ENCODE measurements around the gene ETS1. TPM values are rescaled to one million over a fixed set of nuclear protein-coding genes. Genes with fewer than 3 reads are reported as not detected.

Gene ETS1
- total and polyA plus RNA-seq, 11 donors: 18.4 to 101 (median 45.3) TPM

DNA sequence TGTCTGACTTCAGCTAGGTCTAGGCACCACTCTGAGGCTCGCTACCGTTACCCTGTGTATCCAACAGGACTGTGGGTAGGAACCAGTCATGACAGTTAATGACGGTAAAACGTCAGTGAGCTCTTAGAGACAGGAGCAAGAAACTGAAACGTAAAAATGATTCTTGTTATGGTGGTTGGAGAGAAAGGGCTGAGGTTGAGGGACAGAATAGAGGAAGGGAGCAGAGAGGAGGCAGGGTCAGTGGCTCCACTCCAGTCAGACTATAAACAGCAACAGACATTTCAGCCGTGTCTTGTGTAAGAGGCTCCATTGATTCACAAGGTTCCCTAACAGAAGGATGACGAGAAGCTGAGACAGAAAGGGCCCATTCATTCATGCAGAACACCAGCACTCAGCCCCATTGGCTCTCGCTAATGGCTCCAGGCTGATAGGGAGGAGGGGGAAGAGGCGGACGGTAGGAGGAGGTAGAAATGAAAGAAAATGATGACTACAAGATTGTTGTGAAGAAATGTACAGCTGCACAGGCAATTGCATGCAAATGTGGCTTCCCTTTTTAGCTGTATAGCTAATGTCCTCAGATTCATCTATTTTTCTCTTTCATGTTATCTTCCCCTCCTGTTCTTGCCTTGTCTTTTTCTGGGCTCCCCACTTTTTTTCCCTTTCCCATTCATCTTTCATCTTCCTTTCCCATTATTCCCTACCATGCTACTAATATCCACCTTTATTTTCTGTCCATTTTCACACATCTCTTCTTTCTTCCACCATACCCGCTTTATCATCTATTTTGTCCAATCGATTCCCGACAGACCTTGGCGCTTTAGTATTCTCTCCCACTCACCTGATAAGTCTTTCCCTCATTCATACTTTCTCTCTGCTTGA lies 34.3 kb downstream of the ETS1 start:
- TF ChIP-seq, protein P1, sequence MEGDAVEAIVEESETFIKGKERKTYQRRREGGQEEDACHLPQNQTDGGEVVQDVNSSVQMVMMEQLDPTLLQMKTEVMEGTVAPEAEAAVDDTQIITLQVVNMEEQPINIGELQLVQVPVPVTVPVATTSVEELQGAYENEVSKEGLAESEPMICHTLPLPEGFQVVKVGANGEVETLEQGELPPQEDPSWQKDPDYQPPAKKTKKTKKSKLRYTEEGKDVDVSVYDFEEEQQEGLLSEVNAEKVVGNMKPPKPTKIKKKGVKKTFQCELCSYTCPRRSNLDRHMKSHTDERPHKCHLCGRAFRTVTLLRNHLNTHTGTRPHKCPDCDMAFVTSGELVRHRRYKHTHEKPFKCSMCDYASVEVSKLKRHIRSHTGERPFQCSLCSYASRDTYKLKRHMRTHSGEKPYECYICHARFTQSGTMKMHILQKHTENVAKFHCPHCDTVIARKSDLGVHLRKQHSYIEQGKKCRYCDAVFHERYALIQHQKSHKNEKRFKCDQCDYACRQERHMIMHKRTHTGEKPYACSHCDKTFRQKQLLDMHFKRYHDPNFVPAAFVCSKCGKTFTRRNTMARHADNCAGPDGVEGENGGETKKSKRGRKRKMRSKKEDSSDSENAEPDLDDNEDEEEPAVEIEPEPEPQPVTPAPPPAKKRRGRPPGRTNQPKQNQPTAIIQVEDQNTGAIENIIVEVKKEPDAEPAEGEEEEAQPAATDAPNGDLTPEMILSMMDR (IDR thresholded peaks at IDR 0.05): no peak
- TF ChIP-seq POLR2A (IDR thresholded peaks at IDR 0.05): no peak
- ATAC-seq: peak in 2 of 4 donors; percentile 20 to 45
- peak overlapping the region in 1 of 12 donors; percentile 8 for H3K4me3 ChIP-seq
- intact Hi-C loops (cut with DNase I): loop anchor here in 7 of 10 donors (5.0 to 10.0 kb wide), 8 partner anchors 41 to 378 kb away; no protein-coding TSS in a partner anchor
- peaks cover 0 to 3% (median 0%) of the 10 kb centered on the region in 9 donors for H3K36me3 ChIP-seq
- no peaks in the 10 kb centered on the region for H3K27me3 ChIP-seq
- peak overlapping the region in 10 of 12 donors; percentile 6 to 63 (median 38) for H3K27ac ChIP-seq
- DNase-seq: no peak
- peaks cover 0 to 66% (median 31%) of the 10 kb centered on the region in 12 donors for H3K4me1 ChIP-seq
- H3K9me3 ChIP-seq: no peaks in the 10 kb centered on the region
- 70 to 75% (median 74%) methylated on average over 14 of the region's 14 CpGs for WGBS, 4 donors

DNA sequence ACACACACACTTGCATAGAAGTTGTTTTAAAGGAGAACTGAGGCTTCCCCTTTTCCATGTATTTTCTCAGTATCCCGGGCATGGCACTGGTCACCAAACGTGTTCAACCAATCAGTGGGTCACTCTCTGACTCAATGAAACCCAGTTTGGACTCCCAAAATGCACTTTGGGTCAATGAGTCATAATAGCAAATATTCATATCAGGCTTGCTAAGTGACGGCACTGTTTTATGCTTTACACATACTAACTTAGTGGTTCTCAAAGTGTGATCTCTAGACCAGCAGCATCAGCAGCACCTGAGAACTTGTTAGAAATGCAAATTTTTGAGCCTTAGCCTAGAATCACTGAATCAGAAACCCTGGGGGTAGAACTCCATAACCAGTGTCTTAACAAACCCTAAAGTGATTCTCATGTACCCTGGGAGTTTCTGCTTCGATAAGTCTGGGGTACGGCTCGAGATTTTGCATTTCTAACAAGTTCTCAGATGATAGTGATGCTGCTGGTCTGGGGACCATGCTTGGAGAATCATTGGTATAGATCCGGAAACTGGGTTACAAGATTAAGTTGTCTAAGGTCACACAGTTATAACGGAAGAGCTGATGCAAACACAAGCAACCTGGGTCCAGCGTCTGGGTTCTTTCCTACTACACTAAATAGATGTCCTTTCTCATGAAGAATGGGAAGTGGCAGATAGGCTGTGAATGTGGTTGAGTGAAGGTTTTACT lies 35.6 kb downstream of the ETS1 start:
- ATAC-seq (no peak), DNase-seq (no peak)
- no peaks in the 10 kb centered on the region for H3K27me3 ChIP-seq
- peaks cover 0 to 3% (median 0%) of the 10 kb centered on the region in 9 donors for H3K36me3 ChIP-seq
- TF ChIP-seq, protein P1 (IDR thresholded peaks at IDR 0.05): no peak
- no peak for TF ChIP-seq POLR2A (IDR thresholded peaks at IDR 0.05)
- peaks cover 0 to 79% (median 41%) of the 10 kb centered on the region in 12 donors for H3K4me1 ChIP-seq
- WGBS, 4 donors: 89 to 94% (median 92%) methylated on average over 9 of the region's 9 CpGs
- no peaks in the 10 kb centered on the region for H3K9me3 ChIP-seq
- H3K27ac ChIP-seq: peak overlapping the region in 4 of 12 donors; percentile 26 to 92 (median 64)
- H3K4me3 ChIP-seq: no peak overlapping the region
- intact Hi-C loops (cut with DNase I): loop anchor here in 7 of 10 donors (2.0 to 10.0 kb wide), 9 partner anchors 39 to 377 kb away; no protein-coding TSS in a partner anchor

DNA sequence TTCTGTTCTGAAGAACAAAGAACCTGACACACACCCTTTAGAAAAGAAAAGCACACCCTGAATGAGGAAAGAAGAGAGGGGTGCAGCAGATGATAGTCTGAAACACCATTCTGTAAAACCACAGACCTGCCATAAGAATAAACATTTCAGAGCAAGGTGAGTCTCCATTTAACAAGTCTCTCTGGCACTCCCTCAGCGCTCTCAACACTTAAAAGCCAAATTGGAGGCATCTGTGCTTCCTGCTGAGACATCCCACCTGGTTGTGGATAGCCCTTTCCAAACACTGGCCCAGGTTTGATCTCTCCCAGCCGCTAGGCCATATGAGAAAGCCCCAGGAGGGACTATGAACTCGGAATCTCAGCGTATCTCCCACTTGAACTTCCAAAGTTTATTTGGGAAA lies 36.3 kb downstream of the ETS1 start:
- TF ChIP-seq, protein P1 (IDR thresholded peaks at IDR 0.05): no peak
- TF ChIP-seq POLR2A (IDR thresholded peaks at IDR 0.05): no peak
- intact Hi-C loops (cut with DNase I): loop anchor here in 7 of 10 donors (2.0 to 10.0 kb wide), 9 partner anchors 39 to 376 kb away; no protein-coding TSS in a partner anchor
- DNase-seq: no peak
- Histone ChIP-seq H3K36me3 (peaks cover 0 to 3% (median 0%) of the 10 kb centered on the region in 9 donors), H3K9me3 (no peaks in the 10 kb centered on the region), H3K27me3 (no peaks in the 10 kb centered on the region), H3K4me3 (no peak overlapping the region), H3K27ac (peak overlapping the region in 6 of 12 donors; percentile 3 to 92 (median 86)), H3K4me1 (peaks cover 0 to 81% (median 46%) of the 10 kb centered on the region in 12 donors)
- WGBS, 4 donors: 89 to 93% (median 91%) methylated on average over 4 of the region's 4 CpGs
- ATAC-seq: no peak

Measured in heart left ventricle (tissue), 16 donors.